Tibial nerve (tissue), 4 donors: ENCODE results near the gene SRSF2. TPM values are rescaled to one million over a fixed set of nuclear protein-coding genes. Genes with fewer than 3 reads are reported as not detected.
A peak's percentile ranks its signal among the peaks of the same experiment; 100 is the strongest.

Experiments
- DNase-seq, 2 donors: peaks; one replicate each; pipeline ENCODE4 v3.0.0-alpha.2; 2019; ENCODE audit warnings: low spot score in 2 of 2
- H3K27ac ChIP-seq, 4 donors: fragments of 200-600 bp; sonication (generic) in 3 of 4; one replicate each; pipeline ENCODE4 v1.5.1; 2017 to 2019; ENCODE audit warnings: mild to moderate bottlenecking in 1 of 4
- H3K27me3 ChIP-seq, 2 donors: fragments of 200-600 bp; sonication (generic) in 1 of 2; one replicate each; pipeline versions ENCODE4 v1.5.1 to v1.6.0; 2017 to 2019
- H3K36me3 ChIP-seq, 3 donors: fragments of 200-600 bp; sonication (generic); one replicate each; pipeline ENCODE4 v1.5.1; 2018 to 2019
- H3K4me1 ChIP-seq, 4 donors: fragments of 200-600 bp; sonication (generic) in 3 of 4; one replicate each; pipeline ENCODE4 v1.5.1; 2017 to 2019
- H3K4me3 ChIP-seq, 4 donors: fragments of 200-600 bp; sonication (generic) in 3 of 4; one replicate each; pipeline ENCODE4 v1.5.1; 2017 to 2019; ENCODE audit warnings: mild to moderate bottlenecking in 1 of 4, moderate library complexity in 1 of 4
- H3K9me3 ChIP-seq, 4 donors: fragments of 200-600 bp; sonication (generic) in 3 of 4; one replicate each; pipeline ENCODE4 v1.5.1; 2017 to 2019
- EP300 ChIP-seq, 2 donors: sonication (generic); formaldehyde crosslinking; IDR thresholded peaks; one replicate each; pipeline ENCODE4 v1.6.1; 2017; ENCODE audit warnings: antibody characterized with exemption in 2 of 2, mild to moderate bottlenecking in 1 of 2
- POLR2A ChIP-seq, 2 donors: fragments of 450-650 bp; IDR thresholded peaks; one replicate each; pipeline ENCODE4 v1.6.1; 2017; ENCODE audit warnings: antibody characterized with exemption in 2 of 2, mild to moderate bottlenecking in 2 of 2, moderate library complexity in 2 of 2
- WGBS, 2 donors: methylation state at CpG; one replicate each; pipeline ENCODE4 v1.1.5; 2018; 5-methylcytosine and 5-hydroxymethylcytosine counted together
- total RNA-seq, 4 donors: library from RNA; depleted of rRNA; stranded (reverse); fragments of >200 nt; gene quantifications; one replicate each; pipeline ENCODE4 v1.1.0, GENCODE V29; 2016
- TF ChIP-seq, protein P1 (sequence below), 5 experiments: fragments of 200-600 bp in 3 of 5; fragments of 450-650 bp in 2 of 5; sonication (generic) in 3 of 5; IDR thresholded peaks; one replicate each; pipeline ENCODE4 v1.5.1; 2016 to 2019; ENCODE audit warnings: antibody characterized with exemption in 5 of 5, mild to moderate bottlenecking in 3 of 5, moderate library complexity in 2 of 5

SRSF2 gene
- total RNA-seq, 4 donors from 2014 or later = 196 to 452 (median 271) TPM

DNA sequence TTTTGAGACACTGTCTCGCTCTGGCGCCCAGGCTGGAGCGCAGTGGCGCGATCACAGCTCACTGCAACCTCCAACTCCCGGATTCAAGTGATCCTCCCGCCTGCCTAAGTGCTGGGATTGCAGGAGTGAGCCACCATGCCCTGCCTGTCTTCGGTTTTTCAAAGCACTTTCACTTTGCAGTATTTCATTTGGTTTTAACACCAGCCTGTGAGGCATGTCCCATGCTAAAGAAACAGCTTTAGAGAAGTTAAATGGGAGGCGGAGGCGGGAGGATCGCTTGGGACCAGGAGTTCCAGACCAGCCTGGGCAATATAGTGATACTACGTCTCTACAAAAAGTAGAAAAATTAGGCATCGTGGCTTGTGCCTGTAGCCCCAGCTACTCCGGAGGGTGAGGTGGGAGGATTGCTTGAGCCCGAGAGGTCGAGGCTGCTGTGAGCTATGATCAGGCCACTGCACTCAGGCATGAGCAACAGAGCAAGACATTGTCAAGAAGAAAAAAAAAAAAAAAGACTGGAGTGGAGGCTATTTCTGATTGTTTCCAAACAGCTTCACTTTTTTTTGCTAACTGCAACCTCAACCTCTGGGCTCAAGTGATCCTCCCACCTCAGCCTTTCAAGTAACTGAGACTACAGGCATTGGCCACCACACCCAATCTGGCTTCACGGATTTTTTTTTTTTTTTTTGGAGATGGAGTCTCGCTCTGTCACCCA is 9.2 kb downstream of the SRSF2 start:
- Histone ChIP-seq H3K4me3 (peak overlapping the region; percentile 65 to 90 (median 86)), H3K27ac (peak overlapping the region; percentile 95 to 100 (median 99)), H3K36me3 (peaks cover 3 to 53% (median 3%) of the 10 kb centered on the region in 3 donors), H3K9me3 (no peaks in the 10 kb centered on the region), H3K4me1 (peaks cover 0 to 82% (median 37%) of the 10 kb centered on the region in 4 donors), H3K27me3 (no peaks in the 10 kb centered on the region)
- TF ChIP-seq POLR2A (IDR thresholded peaks at IDR 0.05) (no peak), EP300 (IDR thresholded peaks at IDR 0.05) (no peak)
- TF ChIP-seq, protein P1, sequence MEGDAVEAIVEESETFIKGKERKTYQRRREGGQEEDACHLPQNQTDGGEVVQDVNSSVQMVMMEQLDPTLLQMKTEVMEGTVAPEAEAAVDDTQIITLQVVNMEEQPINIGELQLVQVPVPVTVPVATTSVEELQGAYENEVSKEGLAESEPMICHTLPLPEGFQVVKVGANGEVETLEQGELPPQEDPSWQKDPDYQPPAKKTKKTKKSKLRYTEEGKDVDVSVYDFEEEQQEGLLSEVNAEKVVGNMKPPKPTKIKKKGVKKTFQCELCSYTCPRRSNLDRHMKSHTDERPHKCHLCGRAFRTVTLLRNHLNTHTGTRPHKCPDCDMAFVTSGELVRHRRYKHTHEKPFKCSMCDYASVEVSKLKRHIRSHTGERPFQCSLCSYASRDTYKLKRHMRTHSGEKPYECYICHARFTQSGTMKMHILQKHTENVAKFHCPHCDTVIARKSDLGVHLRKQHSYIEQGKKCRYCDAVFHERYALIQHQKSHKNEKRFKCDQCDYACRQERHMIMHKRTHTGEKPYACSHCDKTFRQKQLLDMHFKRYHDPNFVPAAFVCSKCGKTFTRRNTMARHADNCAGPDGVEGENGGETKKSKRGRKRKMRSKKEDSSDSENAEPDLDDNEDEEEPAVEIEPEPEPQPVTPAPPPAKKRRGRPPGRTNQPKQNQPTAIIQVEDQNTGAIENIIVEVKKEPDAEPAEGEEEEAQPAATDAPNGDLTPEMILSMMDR (IDR thresholded peaks at IDR 0.05) = no peak
- no peak for DNase-seq
- 45 to 51% methylated on average over 18 of the region's 18 CpGs for WGBS, 2 donors

DNA sequence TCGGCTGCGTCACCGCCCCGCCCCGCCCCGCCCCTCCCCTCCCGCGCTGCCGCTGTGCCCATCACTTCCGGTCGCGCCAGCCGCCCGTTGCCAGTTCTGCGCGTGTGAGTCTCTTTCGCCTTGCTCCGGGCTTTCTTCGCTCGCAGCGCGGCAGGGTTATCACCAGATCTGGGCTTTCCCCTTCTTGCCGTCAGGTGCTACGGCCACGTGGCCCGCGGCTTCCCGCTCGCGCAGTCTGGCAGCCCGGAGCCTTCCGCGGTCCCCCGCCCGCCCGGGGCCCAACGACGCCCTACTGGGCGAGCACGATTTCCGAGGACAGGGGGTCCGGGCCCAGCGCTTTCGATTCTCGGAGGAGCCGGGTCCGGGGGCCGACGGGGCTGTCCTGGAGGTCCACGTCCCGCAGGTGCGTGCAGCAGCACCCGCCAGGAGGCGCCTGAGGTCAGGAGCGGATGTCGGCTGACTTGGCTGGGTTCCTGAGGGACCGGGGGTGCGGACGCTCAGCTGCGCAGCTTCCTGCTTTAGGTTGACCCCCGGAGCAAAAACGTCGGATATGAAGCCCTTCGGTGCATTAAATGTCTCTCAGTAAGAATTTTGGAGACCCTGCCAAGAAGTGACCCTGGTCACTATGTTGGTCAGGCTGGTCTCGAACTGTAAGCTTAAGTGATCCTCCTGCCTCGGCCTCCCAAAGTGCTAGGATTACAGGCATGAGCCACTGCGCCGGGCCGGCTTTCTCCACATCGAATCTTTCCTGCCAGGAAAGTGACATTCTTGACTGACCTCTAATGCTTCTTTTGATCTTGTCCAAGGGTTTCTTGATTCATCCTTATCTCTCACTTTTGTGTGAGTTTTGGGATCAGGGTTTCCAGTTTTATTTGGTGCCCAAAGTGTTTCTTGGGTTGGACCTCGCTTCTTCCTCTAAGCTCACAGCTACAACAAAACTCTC is 10.1 kb downstream of the SRSF2 start, which contains the start of gene METTL23:
Gene METTL23 (plus strand): TSS at position 64 of the 943 bp plus-strand sequence. CDS start 2,872 bp downstream, outside the sequence.
- peaks cover 0 to 79% (median 34%) of the 10 kb centered on the region in 4 donors for H3K4me1 ChIP-seq
- TF ChIP-seq POLR2A (IDR thresholded peaks at IDR 0.05) (peak; percentile 60 to 61), EP300 (IDR thresholded peaks at IDR 0.05) (peak in 1 of 2 donors; percentile 94)
- TF ChIP-seq, protein P1 (IDR thresholded peaks at IDR 0.05) = peak; percentile 71 to 96 (median 76)
- 1 to 4% methylated on average over 26 to 58 of the region's 71 CpGs for WGBS, 2 donors
- H3K27ac ChIP-seq = peak within 1 kb of the TSS; percentile 95 to 100 (median 99)
- peak; percentile 71 to 82 for DNase-seq
- peaks cover 3 to 53% (median 4%) of the 10 kb centered on the region in 3 donors for H3K36me3 ChIP-seq
- no peaks in the 10 kb centered on the region for H3K27me3 ChIP-seq
- no peaks in the 10 kb centered on the region for H3K9me3 ChIP-seq
- H3K4me3 ChIP-seq = peak within 1 kb of the TSS; percentile 65 to 90 (median 86)

DNA sequence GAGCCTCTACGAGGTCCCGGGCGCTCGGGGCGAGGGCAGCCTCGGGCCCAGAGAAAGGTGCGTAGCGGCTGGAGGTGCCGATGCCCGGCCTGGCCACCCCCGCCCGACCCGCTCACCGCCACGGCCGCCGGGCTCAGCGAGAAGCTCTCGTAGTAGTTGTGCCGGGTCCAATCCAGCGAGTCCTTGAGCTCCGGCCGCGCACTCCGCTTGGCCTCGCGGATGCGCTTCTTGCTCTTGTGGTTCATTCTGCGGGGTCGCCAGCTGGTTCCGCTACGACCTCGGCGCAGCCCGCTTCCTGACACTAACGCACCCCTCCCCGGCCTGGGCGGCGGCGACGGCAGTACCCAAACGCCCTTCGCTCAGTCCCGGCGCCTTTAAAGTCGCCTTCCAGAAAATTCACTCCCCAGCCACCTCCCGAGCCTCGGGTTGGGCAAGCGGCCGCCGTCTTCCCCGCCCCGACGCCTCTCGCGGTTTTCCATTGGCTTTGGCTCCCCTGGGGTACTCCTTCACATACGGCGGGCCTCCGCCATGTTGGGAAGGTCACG is 10.8 kb downstream of the SRSF2 start, which contains the start of gene JMJD6:
Gene JMJD6 (minus strand): TSS at position 376 of the 545 bp plus-strand sequence. CDS start 131 bp downstream, at position 245.
- Histone ChIP-seq H3K4me3 (peak within 1 kb of the TSS; percentile 65 to 90 (median 86)), H3K9me3 (no peaks in the 10 kb centered on the region), H3K27me3 (no peaks in the 10 kb centered on the region), H3K27ac (peak within 1 kb of the TSS; percentile 95 to 100 (median 99)), H3K4me1 (peaks cover 0 to 75% (median 34%) of the 10 kb centered on the region in 4 donors), H3K36me3 (peaks cover 3 to 53% (median 11%) of the 10 kb centered on the region in 3 donors)
- peak; percentile 72 to 92 for TF ChIP-seq POLR2A (IDR thresholded peaks at IDR 0.05)
- TF ChIP-seq EP300 (IDR thresholded peaks at IDR 0.05) = peak; percentile 71 to 98
- TF ChIP-seq, protein P1 (IDR thresholded peaks at IDR 0.05) = peak in 1 of 5 experiments; percentile 14
- 1% methylated on average over 30 to 42 of the region's 60 CpGs for WGBS, 2 donors
- DNase-seq = peak; percentile 92

DNA sequence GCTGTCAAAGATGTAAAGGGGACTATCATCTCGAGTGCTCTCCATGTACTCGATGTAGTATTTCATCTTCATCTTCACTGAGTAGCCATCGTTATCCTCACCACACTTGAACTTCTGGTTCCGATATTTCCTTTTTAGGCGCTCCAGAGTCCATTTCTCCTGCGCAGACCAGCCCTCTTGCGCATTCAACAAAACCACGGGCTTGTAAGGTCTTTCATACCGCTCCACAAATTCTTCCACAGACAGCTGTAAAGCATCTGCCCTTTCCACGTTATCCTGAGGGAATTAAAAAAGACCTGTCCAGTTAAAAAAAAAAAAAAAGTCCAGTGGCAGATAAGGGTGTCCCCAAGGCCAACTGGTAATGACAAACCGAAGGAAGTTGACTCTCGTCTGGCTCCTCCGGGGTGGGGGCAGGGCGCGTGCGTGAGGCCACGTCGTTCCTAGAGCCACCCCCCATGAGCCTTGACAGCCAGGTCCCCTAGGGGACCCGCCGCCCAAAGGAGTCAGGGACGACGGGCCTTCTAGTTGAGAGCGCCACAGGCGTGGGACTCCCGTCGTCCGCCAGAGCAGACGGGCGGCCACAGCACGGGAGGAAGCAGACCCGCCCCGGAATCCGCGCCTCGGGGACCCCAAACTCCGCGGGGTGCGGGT is 11.4 kb downstream of the SRSF2 start:
- DNase-seq = peak; percentile 54 to 57
- TF ChIP-seq, protein P1 (IDR thresholded peaks at IDR 0.05) = no peak
- TF ChIP-seq EP300 (IDR thresholded peaks at IDR 0.05) = no peak
- TF ChIP-seq POLR2A (IDR thresholded peaks at IDR 0.05) = no peak
- peak overlapping the region; percentile 65 to 90 (median 86) for H3K4me3 ChIP-seq
- no peaks in the 10 kb centered on the region for H3K27me3 ChIP-seq
- no peaks in the 10 kb centered on the region for H3K9me3 ChIP-seq
- peaks cover 3 to 54% (median 15%) of the 10 kb centered on the region in 3 donors for H3K36me3 ChIP-seq
- peak overlapping the region; percentile 95 to 100 (median 99) for H3K27ac ChIP-seq
- WGBS, 2 donors = 9 to 14% methylated on average over 18 to 28 of the region's 38 CpGs
- H3K4me1 ChIP-seq = peaks cover 0 to 73% (median 34%) of the 10 kb centered on the region in 4 donors
